Measurements from ENCODE around the gene RAD51B. TPM values are rescaled to one million over a fixed set of nuclear protein-coding genes. Genes with fewer than 3 reads are reported as not detected.

RAD51B gene
- total RNA-seq, 1 experiment from 2014 or later, result 14.2 TPM

DNA sequence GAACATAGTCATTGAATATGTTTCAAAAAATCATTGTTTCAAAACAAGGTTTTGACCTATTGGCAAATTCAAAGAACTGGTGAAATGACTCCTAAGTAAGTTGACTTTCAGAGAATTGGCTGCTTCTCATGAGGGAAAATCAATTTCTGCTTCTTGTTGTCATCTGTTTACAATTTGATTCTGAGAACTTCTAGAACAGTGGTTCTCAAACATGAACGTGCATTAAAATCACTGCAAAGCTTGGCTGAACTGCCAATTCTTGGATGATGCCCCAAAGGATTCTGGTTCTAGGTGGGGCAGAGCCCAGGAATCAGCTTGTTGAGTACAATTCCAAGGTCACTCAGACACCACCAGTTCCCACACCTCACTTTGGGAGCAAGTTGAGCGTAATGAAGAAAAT lies 889.4 kb downstream of the RAD51B start (continued):
- TF ChIP-seq, protein P1, sequence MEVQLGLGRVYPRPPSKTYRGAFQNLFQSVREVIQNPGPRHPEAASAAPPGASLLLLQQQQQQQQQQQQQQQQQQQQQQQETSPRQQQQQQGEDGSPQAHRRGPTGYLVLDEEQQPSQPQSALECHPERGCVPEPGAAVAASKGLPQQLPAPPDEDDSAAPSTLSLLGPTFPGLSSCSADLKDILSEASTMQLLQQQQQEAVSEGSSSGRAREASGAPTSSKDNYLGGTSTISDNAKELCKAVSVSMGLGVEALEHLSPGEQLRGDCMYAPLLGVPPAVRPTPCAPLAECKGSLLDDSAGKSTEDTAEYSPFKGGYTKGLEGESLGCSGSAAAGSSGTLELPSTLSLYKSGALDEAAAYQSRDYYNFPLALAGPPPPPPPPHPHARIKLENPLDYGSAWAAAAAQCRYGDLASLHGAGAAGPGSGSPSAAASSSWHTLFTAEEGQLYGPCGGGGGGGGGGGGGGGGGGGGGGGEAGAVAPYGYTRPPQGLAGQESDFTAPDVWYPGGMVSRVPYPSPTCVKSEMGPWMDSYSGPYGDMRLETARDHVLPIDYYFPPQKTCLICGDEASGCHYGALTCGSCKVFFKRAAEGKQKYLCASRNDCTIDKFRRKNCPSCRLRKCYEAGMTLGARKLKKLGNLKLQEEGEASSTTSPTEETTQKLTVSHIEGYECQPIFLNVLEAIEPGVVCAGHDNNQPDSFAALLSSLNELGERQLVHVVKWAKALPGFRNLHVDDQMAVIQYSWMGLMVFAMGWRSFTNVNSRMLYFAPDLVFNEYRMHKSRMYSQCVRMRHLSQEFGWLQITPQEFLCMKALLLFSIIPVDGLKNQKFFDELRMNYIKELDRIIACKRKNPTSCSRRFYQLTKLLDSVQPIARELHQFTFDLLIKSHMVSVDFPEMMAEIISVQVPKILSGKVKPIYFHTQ (CRISPR knock-in tag; IDR thresholded peaks at IDR 0.05), result no peak
- TF ChIP-seq NR1H2 (CRISPR knock-in tag; IDR thresholded peaks at IDR 0.05) (no peak), NFE2L1 (CRISPR knock-in tag; IDR thresholded peaks at IDR 0.05) (no peak), TP53 (CRISPR knock-in tag; IDR thresholded peaks at IDR 0.05) (no peak), FOXP1 (CRISPR knock-in tag; IDR thresholded peaks at IDR 0.05; ENCODE audit: borderline replicate concordance) (no peak), GRHL2 (CRISPR knock-in tag; IDR thresholded peaks at IDR 0.05; ENCODE audit: insufficient replicate concordance, severe bottlenecking) (no peak), ZNF671 (CRISPR knock-in tag; IDR thresholded peaks at IDR 0.05) (no peak), ETV6 (CRISPR knock-in tag; IDR thresholded peaks at IDR 0.05) (no peak), IRF2 (CRISPR knock-in tag; IDR thresholded peaks at IDR 0.05; ENCODE audit: borderline replicate concordance, low read depth) (no peak), PRRX2 (CRISPR knock-in tag; IDR thresholded peaks at IDR 0.05) (no peak)
- TF ChIP-seq, protein P2, sequence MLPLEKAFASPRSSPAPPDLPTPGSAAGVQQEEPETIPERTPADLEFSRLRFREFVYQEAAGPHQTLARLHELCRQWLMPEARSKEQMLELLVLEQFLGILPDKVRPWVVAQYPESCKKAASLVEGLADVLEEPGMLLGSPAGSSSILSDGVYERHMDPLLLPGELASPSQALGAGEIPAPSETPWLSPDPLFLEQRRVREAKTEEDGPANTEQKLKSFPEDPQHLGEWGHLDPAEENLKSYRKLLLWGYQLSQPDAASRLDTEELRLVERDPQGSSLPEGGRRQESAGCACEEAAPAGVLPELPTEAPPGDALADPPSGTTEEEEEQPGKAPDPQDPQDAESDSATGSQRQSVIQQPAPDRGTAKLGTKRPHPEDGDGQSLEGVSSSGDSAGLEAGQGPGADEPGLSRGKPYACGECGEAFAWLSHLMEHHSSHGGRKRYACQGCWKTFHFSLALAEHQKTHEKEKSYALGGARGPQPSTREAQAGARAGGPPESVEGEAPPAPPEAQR (CRISPR knock-in tag; IDR thresholded peaks at IDR 0.05), result no peak
- TF ChIP-seq, protein P3, sequence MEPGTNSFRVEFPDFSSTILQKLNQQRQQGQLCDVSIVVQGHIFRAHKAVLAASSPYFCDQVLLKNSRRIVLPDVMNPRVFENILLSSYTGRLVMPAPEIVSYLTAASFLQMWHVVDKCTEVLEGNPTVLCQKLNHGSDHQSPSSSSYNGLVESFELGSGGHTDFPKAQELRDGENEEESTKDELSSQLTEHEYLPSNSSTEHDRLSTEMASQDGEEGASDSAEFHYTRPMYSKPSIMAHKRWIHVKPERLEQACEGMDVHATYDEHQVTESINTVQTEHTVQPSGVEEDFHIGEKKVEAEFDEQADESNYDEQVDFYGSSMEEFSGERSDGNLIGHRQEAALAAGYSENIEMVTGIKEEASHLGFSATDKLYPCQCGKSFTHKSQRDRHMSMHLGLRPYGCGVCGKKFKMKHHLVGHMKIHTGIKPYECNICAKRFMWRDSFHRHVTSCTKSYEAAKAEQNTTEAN (CRISPR knock-in tag; IDR thresholded peaks at IDR 0.05), result no peak

DNA sequence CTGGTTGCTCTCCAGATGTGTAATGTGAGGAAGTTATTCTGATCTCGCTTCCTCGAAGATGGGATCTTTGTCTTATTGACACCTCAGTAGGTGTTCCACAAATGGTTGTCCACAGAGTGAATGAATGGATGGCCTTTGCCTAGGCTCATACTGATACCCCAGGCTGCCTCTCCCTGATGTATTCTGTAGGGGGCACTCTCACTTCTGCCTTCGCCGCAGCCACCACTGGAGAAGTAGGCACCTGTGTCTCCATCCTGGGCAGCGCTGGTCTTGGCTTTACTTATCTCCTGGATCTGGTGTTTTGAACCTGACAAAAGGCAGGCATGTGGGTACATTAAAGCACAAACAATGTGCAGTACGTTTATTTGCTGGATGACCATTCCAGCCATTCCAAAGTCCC lies 891.2 kb downstream of the RAD51B start:
- DNase-seq (ENCODE audit: low spot score), result no peak
- Mint-ChIP-seq H3K9me3 (no peaks in the 10 kb centered on the region), H3K36me3 (no peaks in the 10 kb centered on the region), H3K4me3 (no peak overlapping the region), H3K27me3 (ENCODE audit: low read depth) (no peaks in the 10 kb centered on the region), H3K4me1 (no peaks in the 10 kb centered on the region), H3K27ac (no peak overlapping the region)
- TF ChIP-seq MYBL2 (CRISPR knock-in tag; IDR thresholded peaks at IDR 0.05), result no peak
- TF ChIP-seq, protein P4, sequence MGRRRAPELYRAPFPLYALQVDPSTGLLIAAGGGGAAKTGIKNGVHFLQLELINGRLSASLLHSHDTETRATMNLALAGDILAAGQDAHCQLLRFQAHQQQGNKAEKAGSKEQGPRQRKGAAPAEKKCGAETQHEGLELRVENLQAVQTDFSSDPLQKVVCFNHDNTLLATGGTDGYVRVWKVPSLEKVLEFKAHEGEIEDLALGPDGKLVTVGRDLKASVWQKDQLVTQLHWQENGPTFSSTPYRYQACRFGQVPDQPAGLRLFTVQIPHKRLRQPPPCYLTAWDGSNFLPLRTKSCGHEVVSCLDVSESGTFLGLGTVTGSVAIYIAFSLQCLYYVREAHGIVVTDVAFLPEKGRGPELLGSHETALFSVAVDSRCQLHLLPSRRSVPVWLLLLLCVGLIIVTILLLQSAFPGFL (CRISPR knock-in tag; IDR thresholded peaks at IDR 0.05; ENCODE audit: borderline replicate concordance), result no peak
- TF ChIP-seq, protein P5, sequence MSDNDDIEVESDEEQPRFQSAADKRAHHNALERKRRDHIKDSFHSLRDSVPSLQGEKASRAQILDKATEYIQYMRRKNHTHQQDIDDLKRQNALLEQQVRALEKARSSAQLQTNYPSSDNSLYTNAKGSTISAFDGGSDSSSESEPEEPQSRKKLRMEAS (CRISPR knock-in tag; IDR thresholded peaks at IDR 0.05), result no peak
- no peak for TF ChIP-seq ZNF263 (CRISPR knock-in tag; IDR thresholded peaks at IDR 0.05; ENCODE audit: low read depth)
- TF ChIP-seq, protein P6, sequence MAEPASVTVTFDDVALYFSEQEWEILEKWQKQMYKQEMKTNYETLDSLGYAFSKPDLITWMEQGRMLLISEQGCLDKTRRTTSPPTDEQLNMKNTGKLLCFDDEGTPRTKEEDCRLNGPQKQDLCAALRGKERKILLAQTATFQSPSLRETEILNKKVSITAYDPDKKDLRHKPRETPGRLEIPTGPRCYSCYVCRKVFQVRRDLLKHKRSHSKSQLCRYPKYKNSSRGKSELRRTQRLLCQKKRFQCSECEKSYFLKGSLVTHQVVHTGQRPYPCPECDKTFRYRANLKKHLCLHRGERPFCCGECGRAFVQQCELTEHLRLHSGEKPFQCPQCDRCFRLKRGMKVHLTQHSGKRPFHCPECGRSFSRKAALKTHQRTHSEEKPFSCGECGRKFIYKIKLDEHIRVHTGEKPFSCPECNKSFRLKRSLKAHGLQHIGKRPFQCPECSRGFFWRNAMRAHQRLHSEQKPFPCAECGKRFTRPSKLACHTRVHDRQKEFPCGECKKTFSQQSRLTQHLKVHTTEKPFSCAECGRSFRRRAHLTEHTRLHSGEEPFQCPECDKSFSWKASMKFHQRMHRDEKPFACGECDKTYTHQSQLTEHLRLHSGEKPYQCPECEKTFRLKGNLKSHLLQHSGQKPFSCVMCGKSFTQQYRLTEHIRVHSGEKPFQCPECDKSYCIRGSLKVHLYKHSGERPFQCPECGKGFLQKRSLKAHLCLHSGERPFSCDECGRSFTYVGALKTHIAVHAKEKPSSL (CRISPR knock-in tag; conservative IDR thresholded peaks at IDR 0.05), result no peak
- TF ChIP-seq, protein P7, sequence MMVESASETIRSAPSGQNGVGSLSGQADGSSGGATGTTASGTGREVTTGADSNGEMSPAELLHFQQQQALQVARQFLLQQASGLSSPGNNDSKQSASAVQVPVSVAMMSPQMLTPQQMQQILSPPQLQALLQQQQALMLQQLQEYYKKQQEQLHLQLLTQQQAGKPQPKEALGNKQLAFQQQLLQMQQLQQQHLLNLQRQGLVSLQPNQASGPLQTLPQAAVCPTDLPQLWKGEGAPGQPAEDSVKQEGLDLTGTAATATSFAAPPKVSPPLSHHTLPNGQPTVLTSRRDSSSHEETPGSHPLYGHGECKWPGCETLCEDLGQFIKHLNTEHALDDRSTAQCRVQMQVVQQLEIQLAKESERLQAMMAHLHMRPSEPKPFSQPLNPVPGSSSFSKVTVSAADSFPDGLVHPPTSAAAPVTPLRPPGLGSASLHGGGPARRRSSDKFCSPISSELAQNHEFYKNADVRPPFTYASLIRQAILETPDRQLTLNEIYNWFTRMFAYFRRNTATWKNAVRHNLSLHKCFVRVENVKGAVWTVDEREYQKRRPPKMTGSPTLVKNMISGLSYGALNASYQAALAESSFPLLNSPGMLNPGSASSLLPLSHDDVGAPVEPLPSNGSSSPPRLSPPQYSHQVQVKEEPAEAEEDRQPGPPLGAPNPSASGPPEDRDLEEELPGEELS (CRISPR knock-in tag; IDR thresholded peaks at IDR 0.05), result no peak
- 0 out of 2 replicates have a peak, but pooled peaks have one; percentile 24 for ATAC-seq
- CTCF ChIA-PET, result no interaction called here
- POLR2A ChIA-PET, result no interaction called here
